Common myeloid progenitor, CD34-positive (primary cell): ENCODE data around the gene FREM1.
A peak's percentile ranks its signal among the peaks of the same experiment; 100 is the strongest.

Experiments used
- CTCF ChIA-PET: fragments of 350-600 bp; sonication (Branson Sonifier 250); formaldehyde crosslinking; loops from one replicate; lab custom pipeline; 2021; ENCODE audit warnings: antibody characterized with exemption; lab: Charles Lee
- POLR2A ChIA-PET: fragments of 350-600 bp; sonication (Branson Sonifier 250); formaldehyde crosslinking; loops from one replicate; lab custom pipeline; 2021; ENCODE audit warnings: antibody characterized with exemption; lab: Charles Lee
- DNase-seq, 3 donors: peaks; one replicate each; pipeline versions ENCODE4 v3.0.0 to v3.0.0-alpha.2; 2013
- H3K27ac ChIP-seq, 2 experiments: 1 replicate in 1 of 2; 2 replicates in 1 of 2; pipeline ENCODE4 v1.7.0; 2013; ENCODE audit warnings: inconsistent platforms in 2 of 2, low read length in 2 of 2, mild to moderate bottlenecking in 2 of 2, low read depth in 1 of 2, moderate library complexity in 1 of 2; ENCODE audit not compliant: severe bottlenecking in 2 of 2, insufficient read depth in 1 of 2, poor library complexity in 1 of 2
- H3K27me3 ChIP-seq, 5 experiments: replicated peaks in 2 of 5; 1 replicate in 3 of 5; 2 replicates in 2 of 5; pipeline versions ENCODE4 v1.6.1 to v1.7.0; 2013; ENCODE audit warnings: low read length in 4 of 5, mild to moderate bottlenecking in 2 of 5, moderate library complexity in 2 of 5, inconsistent platforms in 1 of 5; ENCODE audit not compliant: insufficient read depth in 5 of 5, control insufficient read depth in 4 of 5
- H3K36me3 ChIP-seq, 4 experiments: 1 replicate in 2 of 4; 2 replicates in 2 of 4; pipeline versions ENCODE4 v1.6.1 to v1.7.0; 2013; ENCODE audit warnings: low read length in 3 of 4, control low read depth in 1 of 4, mild to moderate bottlenecking in 1 of 4; ENCODE audit not compliant: control insufficient read depth in 4 of 4, insufficient read depth in 4 of 4
- H3K4me1 ChIP-seq, 4 experiments: 1 replicate in 3 of 4; 2 replicates in 1 of 4; pipeline versions ENCODE4 v1.6.1 to v1.7.1; 2013; ENCODE audit warnings: low read length in 3 of 4, mild to moderate bottlenecking in 3 of 4, control low read depth in 1 of 4, inconsistent platforms in 1 of 4, moderate library complexity in 1 of 4; ENCODE audit not compliant: control insufficient read depth in 4 of 4, insufficient read depth in 4 of 4; ENCODE audit errors: control extremely low read depth in 1 of 4
- H3K4me3 ChIP-seq, 7 experiments: 1 replicate in 4 of 7; 2 replicates in 3 of 7; pipeline versions ENCODE4 v1.5.1 to v1.7.0; 2013; ENCODE audit warnings: mild to moderate bottlenecking in 7 of 7, low read length in 6 of 7, moderate library complexity in 6 of 7, inconsistent platforms in 2 of 7, low read depth in 2 of 7, control low read depth in 1 of 7; ENCODE audit not compliant: insufficient read depth in 4 of 7, control insufficient read depth in 1 of 7; ENCODE audit errors: extremely low read depth in 1 of 7
- H3K9me3 ChIP-seq, 5 experiments: 1 replicate in 4 of 5; 2 replicates in 1 of 5; pipeline versions ENCODE4 v1.6.1 to v1.7.1; 2013; ENCODE audit warnings: low read length in 4 of 5, mild to moderate bottlenecking in 2 of 5, inconsistent platforms in 1 of 5, low read depth in 1 of 5, moderate library complexity in 1 of 5; ENCODE audit not compliant: control insufficient read depth in 4 of 5, insufficient read depth in 2 of 5; ENCODE audit errors: control extremely low read depth in 1 of 5
- WGBS: methylation state at CpG from one replicate; pipeline ENCODE4 v1.1.5; 2013; ENCODE audit not compliant: insufficient coverage; 5-methylcytosine and 5-hydroxymethylcytosine counted together

Gene FREM1

DNA sequence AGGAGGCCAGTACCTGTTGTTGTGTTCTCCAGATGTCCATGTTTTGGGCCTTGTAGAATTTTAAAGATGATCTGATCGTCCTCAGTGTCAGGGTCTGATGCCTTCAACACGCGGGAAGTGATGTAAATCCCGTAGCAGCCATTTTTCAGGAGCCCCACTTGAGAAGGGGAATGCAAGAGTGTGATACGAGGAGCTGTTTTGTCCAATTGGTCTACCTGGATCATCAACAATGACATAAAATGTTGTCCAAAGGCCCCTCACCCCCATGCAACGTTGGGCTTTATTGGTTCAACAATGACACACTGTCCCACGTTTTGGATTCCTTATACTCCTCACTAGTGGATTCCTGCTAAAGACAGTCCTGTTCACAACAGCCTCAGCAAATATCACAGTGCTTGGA lies 139.6 kb downstream of the FREM1 start:
- H3K36me3 ChIP-seq = peaks cover 0 to 3% (median 0%) of the 10 kb centered on the region in 4 experiments
- H3K27me3 ChIP-seq = peaks cover 0 to 2% (median 0%) of the 10 kb centered on the region in 5 experiments
- no peaks in the 10 kb centered on the region for H3K4me1 ChIP-seq
- H3K27ac ChIP-seq = no peak overlapping the region
- WGBS = 91% methylated on average over 4 of the region's 7 CpGs
- DNase-seq = no peak
- no peak overlapping the region for H3K4me3 ChIP-seq
- ChIA-PET CTCF (interaction anchor here (3.2 kb wide), 1 partner anchor 154 kb away, joined by 34 read pairs; no protein-coding TSS in a partner anchor), POLR2A (no interaction called here)
- no peaks in the 10 kb centered on the region for H3K9me3 ChIP-seq

DNA sequence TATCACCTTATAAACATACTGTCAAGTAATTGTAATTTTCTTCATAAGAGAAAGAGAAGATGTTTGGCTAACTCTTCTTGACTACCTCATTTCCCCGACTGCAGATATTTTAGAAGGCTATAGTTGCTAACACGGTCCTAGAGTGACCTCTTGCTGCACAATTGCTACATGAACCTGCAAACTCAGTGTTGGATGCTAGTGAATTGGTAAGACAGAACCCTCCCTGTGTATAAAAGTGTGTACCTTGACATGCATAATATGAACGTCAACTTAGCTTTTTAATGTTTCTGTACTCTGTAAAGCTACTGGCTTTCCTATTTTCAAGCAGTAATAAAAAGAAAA lies 141.0 kb downstream of the FREM1 start:
- ChIA-PET CTCF (interaction anchor here (0.6 to 3.2 kb wide), 11 partner anchors 9 to 899 kb away, joined by 3 to 34 read pairs (median 3); no protein-coding TSS in a partner anchor), POLR2A (interaction anchor here (0.6 kb wide), 1 partner anchor 728 kb away, joined by 5 read pairs; no protein-coding TSS in a partner anchor)
- H3K36me3 ChIP-seq = peaks cover 0 to 3% (median 0%) of the 10 kb centered on the region in 4 experiments
- H3K27ac ChIP-seq = no peak overlapping the region
- H3K4me3 ChIP-seq = no peak overlapping the region
- peak in 2 of 3 donors; percentile 39 to 42 for DNase-seq
- WGBS = no CpG with 5 or more reads among the region's 3 CpGs
- H3K27me3 ChIP-seq = peaks cover 0 to 2% (median 0%) of the 10 kb centered on the region in 5 experiments
- H3K9me3 ChIP-seq = no peaks in the 10 kb centered on the region
- no peaks in the 10 kb centered on the region for H3K4me1 ChIP-seq

DNA sequence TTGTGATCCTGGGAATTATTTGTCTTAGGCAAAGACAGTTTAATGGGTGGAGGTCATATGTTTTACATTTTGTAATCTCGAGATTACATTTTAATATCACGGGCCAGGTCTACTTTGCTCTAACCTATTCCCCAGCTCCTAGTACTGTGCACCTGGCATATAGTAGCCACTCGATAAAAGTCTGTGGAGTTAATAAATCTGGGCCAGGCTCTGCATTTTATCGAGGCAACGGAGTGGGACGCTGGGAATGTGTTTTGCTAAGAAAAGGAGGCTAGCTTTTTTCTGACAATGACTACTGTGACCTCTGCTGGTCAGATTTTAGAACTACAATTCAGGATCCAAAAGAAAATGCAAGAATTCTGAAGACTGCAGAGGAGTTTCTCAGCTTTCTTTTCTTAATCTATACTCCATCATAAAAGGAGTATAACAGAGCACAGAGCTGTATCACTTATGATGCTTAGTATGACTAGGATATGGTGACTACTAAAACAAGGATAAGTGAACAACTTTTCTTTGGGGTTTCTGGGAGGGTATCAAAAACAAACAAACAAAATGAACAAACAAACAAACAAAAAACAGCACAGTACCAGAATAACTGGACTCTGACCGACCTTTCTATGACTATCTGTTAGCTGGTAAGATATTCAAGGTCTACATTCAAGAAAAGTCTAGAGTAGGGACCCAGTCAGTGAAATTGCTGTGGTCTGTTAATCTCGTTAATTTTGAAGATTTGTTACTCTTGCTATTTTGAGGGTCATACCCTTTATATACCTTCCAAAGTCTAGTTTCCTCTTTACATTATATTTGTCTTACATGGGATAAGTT lies 141.6 kb downstream of the FREM1 start:
- no peak overlapping the region for H3K27ac ChIP-seq

DNA sequence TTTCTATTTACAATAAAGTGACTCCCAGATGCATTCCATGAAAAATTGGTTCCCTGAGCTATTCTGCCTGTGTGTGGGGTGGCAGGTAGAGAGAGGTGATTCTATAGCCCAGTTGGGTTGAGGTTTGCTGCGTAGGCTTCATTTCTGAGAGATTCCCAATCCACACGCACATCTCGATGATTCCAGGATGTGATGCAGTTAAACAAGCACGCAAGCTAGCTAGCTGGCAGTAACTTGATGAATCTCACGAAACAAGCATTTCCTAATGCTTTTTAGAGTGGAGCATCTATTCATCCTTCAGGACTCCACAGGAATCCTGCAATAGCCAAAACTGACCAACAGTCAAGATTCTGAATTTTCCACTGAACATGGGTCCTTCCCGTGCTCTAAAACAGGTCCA lies 143.9 kb downstream of the FREM1 start:
- ChIA-PET POLR2A (no interaction called here), CTCF (interaction anchor here (0.8 to 1.8 kb wide), 7 partner anchors 11 to 334 kb away, joined by 3 to 6 read pairs (median 4); no protein-coding TSS in a partner anchor)
- Histone ChIP-seq H3K27ac (no peak overlapping the region), H3K4me1 (no peaks in the 10 kb centered on the region), H3K4me3 (no peak overlapping the region), H3K27me3 (peaks cover 0 to 2% (median 0%) of the 10 kb centered on the region in 5 experiments), H3K36me3 (peaks cover 0 to 3% (median 0%) of the 10 kb centered on the region in 4 experiments), H3K9me3 (no peaks in the 10 kb centered on the region)
- 97% methylated on average over 5 of the region's 6 CpGs for WGBS
- no peak for DNase-seq

More for the DNA sequence above, 141.6 kb downstream of the FREM1 start:
- ChIA-PET POLR2A (interaction anchor here (0.6 kb wide), 1 partner anchor 728 kb away, joined by 5 read pairs; no protein-coding TSS in a partner anchor), CTCF (interaction anchor here (0.6 to 3.2 kb wide), 10 partner anchors 8 to 305 kb away, joined by 3 to 34 read pairs (median 3); no protein-coding TSS in a partner anchor)
- Histone ChIP-seq H3K4me3 (no peak overlapping the region), H3K36me3 (peaks cover 0 to 3% (median 0%) of the 10 kb centered on the region in 4 experiments), H3K27me3 (peaks cover 0 to 2% (median 0%) of the 10 kb centered on the region in 5 experiments), H3K9me3 (no peaks in the 10 kb centered on the region), H3K4me1 (no peaks in the 10 kb centered on the region)
- DNase-seq = peak; percentile 29 to 63 (median 47)
- 45% methylated on average over 6 of the region's 8 CpGs for WGBS

DNA sequence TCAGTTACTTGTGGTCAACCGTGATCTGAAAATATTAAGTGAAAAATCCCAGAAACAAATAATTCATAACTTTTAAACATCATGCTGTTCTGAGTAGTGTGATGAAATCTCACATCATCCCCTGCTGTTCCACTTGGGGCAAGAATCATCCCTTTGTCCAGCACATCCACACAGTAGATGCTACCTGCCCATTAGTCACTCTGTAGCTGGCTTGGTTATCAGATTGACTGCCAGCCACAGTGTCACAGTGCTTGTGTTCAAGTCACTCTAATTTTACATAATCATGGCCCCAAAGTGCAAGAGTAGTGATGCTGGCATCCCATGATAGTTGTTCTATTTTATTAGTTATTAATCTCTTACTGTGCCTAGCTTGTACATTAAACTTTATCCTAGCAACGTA lies 148.6 kb downstream of the FREM1 start:
- peaks cover 0 to 2% (median 0%) of the 10 kb centered on the region in 4 experiments for H3K36me3 ChIP-seq
- no peaks in the 10 kb centered on the region for H3K4me1 ChIP-seq
- POLR2A ChIA-PET = no interaction called here
- H3K4me3 ChIP-seq = no peak overlapping the region
- no CpG with 5 or more reads among the region's 2 CpGs for WGBS
- DNase-seq = no peak
- no peak overlapping the region for H3K27ac ChIP-seq
- no peaks in the 10 kb centered on the region for H3K27me3 ChIP-seq
- CTCF ChIA-PET = interaction anchor here (0.8 kb wide), 1 partner anchor 10 kb away, joined by 3 read pairs; no protein-coding TSS in a partner anchor
- H3K9me3 ChIP-seq = no peaks in the 10 kb centered on the region

DNA sequence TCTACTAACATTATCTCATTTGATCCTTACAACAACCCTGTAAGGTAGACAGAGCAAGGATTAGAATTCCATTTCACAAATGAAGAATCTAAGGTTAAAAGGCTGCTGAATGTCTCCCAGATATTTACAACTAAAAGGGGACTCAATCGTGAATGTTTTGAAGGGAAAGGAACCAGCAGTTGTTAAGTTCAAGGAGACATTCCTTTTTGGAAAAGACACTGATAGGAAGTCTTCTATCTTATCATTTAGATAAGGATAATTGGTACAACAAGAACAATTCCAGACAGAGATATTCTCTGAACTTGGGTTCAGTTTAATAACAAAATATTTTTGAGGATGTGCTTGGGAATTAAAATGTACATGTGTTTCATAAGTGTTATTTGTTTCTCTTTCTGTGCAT lies 150.2 kb downstream of the FREM1 start:
- Histone ChIP-seq H3K9me3 (no peaks in the 10 kb centered on the region), H3K4me3 (no peak overlapping the region), H3K4me1 (no peaks in the 10 kb centered on the region), H3K36me3 (peaks cover 0 to 2% (median 0%) of the 10 kb centered on the region in 4 experiments), H3K27ac (no peak overlapping the region), H3K27me3 (peaks cover 0 to 2% (median 0%) of the 10 kb centered on the region in 5 experiments)
- CTCF ChIA-PET = interaction anchor here (0.9 kb wide), 1 partner anchor 9 kb away, joined by 3 read pairs; no protein-coding TSS in a partner anchor
- POLR2A ChIA-PET = no interaction called here
- 0% methylated on average over 1 of the region's 1 CpG for WGBS
- DNase-seq = no peak

DNA sequence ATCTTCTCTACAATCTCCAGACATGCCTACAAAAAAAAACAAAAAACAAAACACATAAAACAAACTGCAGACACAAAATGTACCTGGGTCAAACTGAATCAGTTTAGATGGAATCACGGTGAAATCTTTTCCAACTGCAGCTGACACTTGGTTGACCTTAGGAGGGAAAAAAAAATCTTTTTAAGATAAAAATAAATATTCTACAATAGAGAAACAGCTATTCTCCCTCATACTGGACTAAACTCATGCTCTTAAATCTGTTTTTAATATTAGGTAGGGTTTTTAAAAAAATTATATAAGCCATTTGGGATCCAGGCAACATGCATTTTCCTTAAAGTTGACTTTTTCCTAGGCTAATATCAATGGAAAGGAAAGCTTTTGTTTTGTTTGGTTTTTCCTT lies 153.9 kb downstream of the FREM1 start:
- ChIA-PET CTCF (no interaction called here), POLR2A (no interaction called here)
- Histone ChIP-seq H3K27ac (no peak overlapping the region), H3K4me3 (no peak overlapping the region), H3K36me3 (peaks cover 0 to 8% (median 0%) of the 10 kb centered on the region in 4 experiments), H3K27me3 (peaks cover 0 to 2% (median 0%) of the 10 kb centered on the region in 5 experiments), H3K9me3 (no peaks in the 10 kb centered on the region), H3K4me1 (no peaks in the 10 kb centered on the region)
- WGBS = no CpG with 5 or more reads among the region's 1 CpG
- no peak for DNase-seq
